ENCODE measurements around the gene UBL3.

Gene UBL3

DNA sequence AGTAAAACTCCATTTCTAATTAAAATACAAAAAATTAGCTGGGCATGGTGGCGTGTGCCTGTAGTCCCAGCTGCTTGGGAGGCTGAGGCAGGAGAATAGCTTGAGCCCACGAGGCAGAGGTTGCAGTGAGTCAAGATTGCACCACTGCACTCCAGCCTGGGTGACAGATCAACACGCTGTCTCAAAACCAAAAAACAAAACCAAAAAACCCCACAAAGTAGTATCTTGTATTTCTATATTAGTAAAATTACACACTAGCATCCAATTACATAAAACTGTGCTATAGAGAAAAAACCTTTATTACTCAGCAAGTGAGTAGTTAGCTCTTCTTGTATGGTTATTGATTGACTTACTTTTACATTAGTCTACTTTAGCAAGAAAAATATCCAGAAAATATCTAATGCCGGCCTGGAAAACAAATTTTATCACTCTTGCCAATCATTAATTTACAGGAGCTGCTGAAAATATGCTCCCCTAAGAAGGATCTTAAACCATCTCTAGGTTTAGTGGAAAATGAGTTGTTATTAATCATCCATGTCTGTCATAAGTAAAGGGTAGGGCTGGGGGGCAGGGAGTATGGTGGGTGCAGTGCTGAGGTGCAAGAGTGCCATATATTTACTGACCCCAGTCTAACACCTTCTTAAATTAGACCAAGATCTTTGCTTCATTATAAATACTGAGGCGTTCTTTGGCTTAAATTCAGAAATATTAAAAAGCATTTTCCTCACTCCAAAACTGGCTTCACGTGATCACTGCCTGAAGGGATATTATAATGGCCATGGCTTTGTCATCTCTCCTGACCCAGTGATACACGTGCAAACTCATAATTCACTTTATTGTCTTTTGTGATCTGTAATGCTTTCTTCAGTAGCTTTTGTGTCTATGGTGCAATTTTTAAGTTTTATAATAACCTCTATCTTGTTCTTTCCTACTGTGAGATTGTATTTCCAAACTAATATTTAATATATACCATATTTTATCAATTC is 44.1 kb downstream of the UBL3 start:
- no peak for FAIRE-seq
- TF ChIP-seq TAF1 (IDR thresholded peaks at IDR 0.05; ENCODE audit: borderline replicate concordance, low read depth, low read length) (no peak), POLR2A (IDR thresholded peaks at IDR 0.05; ENCODE audit: low read depth, low read length) (no peak), POLR2AphosphoS5 (IDR thresholded peaks at IDR 0.05; ENCODE audit: low read depth, low read length) (no peak)
- no peak for DNase-seq (ENCODE audit: insufficient read length)

DNA sequence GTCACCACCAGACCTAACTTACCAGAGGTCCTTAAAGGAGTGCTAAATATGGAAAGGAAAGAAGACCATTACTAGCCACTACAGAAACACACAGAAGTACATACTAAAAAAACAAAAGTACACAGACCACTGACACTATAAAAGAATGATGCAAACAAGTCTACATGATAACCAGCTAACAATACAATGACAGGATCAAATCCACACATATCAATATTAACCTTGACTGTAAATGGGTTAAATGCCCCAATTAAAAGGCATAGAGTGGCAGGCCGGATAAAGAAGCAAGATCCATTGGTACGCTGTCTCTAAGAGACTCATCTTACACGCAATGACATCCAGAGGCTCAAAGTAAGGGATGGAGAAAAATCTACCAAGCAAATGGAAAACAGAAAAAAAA is 47.2 kb downstream of the UBL3 start:
- FAIRE-seq: no peak
- DNase-seq (ENCODE audit: insufficient read length): no peak
- TF ChIP-seq POLR2A (IDR thresholded peaks at IDR 0.05; ENCODE audit: low read depth, low read length) (no peak), TAF1 (IDR thresholded peaks at IDR 0.05; ENCODE audit: borderline replicate concordance, low read depth, low read length) (no peak), POLR2AphosphoS5 (IDR thresholded peaks at IDR 0.05; ENCODE audit: low read depth, low read length) (no peak)

DNA sequence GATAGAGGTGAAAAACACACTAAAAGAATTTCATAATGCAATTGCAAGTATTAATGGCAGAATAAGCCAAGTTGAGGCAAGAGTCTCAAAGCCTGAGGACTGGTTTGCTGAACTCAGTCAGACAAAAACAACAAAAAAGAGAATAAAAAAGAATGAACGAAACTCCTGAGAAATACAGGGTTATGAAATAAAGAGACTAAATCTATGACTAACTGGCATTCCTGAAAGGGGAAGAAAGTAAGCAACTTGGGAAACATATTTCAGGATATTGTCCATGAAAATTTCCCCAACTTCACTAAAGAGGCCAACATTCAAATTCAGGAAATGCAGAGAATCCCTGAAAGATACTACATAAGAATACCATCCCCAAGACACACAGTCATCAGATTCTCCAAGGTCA is 47.8 kb downstream of the UBL3 start:
- TF ChIP-seq POLR2A (IDR thresholded peaks at IDR 0.05; ENCODE audit: low read depth, low read length): no peak
- TF ChIP-seq TAF1 (IDR thresholded peaks at IDR 0.05; ENCODE audit: borderline replicate concordance, low read depth, low read length): no peak
- no peak for TF ChIP-seq POLR2AphosphoS5 (IDR thresholded peaks at IDR 0.05; ENCODE audit: low read depth, low read length)
- no peak for FAIRE-seq
- no peak for DNase-seq (ENCODE audit: insufficient read length)

DNA sequence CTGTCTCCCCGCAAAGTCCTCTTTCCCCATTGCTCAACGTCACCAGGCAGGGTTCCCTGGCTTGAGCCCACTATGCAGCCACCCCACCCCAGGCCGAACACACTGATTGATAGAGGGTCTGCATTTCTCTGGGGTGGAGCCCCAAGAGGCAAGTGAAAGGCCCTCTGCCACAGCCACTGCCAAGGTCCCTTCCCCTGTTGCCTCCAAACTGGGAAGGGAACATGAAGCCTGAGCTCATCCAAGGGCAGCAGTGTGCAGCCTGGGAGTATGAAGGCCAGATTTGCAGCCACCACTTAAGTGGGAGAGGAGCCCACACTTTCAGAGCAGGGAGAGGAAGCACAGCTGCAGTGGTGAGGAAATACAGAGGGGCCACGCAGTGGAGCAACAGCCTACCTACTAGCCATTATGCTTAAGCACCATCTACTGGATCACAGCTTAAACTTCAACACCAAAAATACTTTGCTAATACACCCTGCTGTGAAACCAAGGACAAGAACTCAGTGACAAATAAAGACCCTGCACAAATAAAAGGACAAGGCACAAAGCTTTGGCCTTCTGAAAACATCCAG is 48.6 kb downstream of the UBL3 start:
- TF ChIP-seq POLR2AphosphoS5 (IDR thresholded peaks at IDR 0.05; ENCODE audit: low read depth, low read length) (no peak), TAF1 (IDR thresholded peaks at IDR 0.05; ENCODE audit: borderline replicate concordance, low read depth, low read length) (no peak), POLR2A (IDR thresholded peaks at IDR 0.05; ENCODE audit: low read depth, low read length) (no peak)
- DNase-seq (ENCODE audit: insufficient read length): no peak
- no peak for FAIRE-seq

DNA sequence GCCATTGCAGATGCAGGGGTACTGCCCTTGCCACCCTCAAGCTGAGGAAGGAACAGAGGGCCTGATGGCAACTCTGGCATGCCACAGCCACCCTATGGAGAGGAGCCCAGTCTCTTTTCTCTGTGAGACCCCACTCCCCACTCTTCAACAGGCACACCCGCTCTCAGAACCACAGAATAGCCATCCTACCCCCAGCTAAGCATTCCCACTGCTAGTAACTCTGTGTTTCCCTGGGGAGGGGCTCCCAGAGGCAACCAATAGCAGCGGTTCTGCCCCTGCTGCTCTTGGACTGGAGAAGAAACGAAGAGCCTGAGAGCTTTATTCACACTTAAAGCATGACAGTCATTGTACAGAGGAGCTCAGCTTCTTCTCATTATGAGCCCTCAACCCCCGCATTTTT is 49.3 kb downstream of the UBL3 start:
- DNase-seq (ENCODE audit: insufficient read length): no peak
- no peak for FAIRE-seq
- no peak for TF ChIP-seq TAF1 (IDR thresholded peaks at IDR 0.05; ENCODE audit: borderline replicate concordance, low read depth, low read length)
- TF ChIP-seq POLR2A (IDR thresholded peaks at IDR 0.05; ENCODE audit: low read depth, low read length): no peak
- TF ChIP-seq POLR2AphosphoS5 (IDR thresholded peaks at IDR 0.05; ENCODE audit: low read depth, low read length): no peak

DNA sequence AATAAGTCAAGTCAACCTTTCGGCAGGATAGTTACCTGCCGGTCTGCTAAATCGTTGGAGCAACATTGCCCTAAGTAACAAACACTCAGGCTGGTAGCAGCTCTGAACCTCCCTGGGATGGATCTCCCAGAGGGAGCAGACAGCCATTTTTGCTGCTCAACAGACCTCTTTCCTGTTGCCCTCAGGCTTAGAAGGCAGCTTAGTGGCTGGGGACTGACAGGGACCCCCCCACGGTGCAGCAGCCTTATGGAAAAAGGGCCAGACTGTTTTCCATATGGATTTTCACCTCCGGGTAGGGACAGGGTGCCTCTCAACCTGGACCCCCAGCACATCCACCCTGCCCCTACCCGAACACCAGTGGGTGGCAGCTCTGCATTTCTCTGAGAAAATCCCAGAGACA is 49.7 kb downstream of the UBL3 start:
- DNase-seq (ENCODE audit: insufficient read length) (no peak), FAIRE-seq (no peak)
- TF ChIP-seq TAF1 (IDR thresholded peaks at IDR 0.05; ENCODE audit: borderline replicate concordance, low read depth, low read length): no peak
- no peak for TF ChIP-seq POLR2A (IDR thresholded peaks at IDR 0.05; ENCODE audit: low read depth, low read length)
- no peak for TF ChIP-seq POLR2AphosphoS5 (IDR thresholded peaks at IDR 0.05; ENCODE audit: low read depth, low read length)

DNA sequence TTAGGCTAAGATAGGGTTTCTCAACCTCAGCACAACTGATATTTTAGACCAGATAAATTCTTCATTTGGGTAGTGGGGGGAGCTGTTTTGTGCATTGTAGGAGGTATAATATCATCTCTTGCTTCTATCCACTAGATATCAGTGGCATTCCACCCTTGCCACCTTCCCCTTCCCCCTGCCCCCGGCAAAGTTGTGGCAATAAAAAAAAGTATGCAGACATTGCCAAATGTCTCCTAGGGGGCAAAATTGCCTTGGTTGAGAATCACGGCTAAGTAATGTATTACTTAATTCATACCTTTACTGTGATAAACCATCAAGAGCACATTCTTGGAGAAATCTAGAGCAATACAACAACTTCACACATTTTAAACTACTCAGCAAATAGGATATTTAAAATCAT is 51.4 kb downstream of the UBL3 start:
- DNase-seq (ENCODE audit: insufficient read length) (no peak), FAIRE-seq (no peak)
- TF ChIP-seq POLR2A (IDR thresholded peaks at IDR 0.05; ENCODE audit: low read depth, low read length) (no peak), POLR2AphosphoS5 (IDR thresholded peaks at IDR 0.05; ENCODE audit: low read depth, low read length) (no peak), TAF1 (IDR thresholded peaks at IDR 0.05; ENCODE audit: borderline replicate concordance, low read depth, low read length) (no peak)

DNA sequence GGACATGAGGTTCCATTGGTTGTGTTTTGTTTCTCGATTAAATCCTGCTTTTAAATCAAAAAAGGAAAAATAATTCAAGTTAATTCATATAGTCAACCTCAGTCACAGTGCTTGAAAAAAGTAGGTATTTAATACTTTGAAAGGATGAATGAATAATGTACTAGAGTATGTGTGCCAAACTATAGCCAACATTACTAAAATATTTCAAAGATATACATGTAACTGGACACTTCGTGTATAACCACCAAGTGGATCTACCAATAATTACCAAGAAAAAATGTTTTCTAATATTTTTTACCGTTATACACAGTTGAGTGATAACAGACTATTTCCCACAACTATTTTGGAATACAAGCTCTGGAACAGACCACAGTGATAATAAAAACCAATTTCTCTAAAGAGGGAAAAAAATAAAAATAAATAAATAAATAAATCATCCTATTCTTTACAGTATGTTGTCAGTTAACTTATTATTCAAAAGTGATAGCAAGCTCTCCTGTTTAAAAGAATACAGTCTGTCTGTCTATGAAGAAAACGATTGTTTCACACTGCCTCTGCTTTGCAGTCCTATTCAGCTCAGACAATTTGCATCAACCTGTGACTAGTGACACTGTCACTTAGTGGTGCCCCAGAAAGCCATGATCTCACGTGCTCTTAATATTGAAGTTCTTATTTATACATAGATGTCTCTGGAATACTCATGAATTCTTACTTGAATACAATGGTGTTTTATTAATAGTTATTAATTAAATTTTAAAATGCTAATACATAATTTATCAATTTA is 58.2 kb downstream of the UBL3 start:
- FAIRE-seq: no peak
- no peak for TF ChIP-seq TAF1 (IDR thresholded peaks at IDR 0.05; ENCODE audit: borderline replicate concordance, low read depth, low read length)
- no peak for TF ChIP-seq POLR2AphosphoS5 (IDR thresholded peaks at IDR 0.05; ENCODE audit: low read depth, low read length)
- TF ChIP-seq POLR2A (IDR thresholded peaks at IDR 0.05; ENCODE audit: low read depth, low read length): no peak
- no peak for DNase-seq (ENCODE audit: insufficient read length)

DNA sequence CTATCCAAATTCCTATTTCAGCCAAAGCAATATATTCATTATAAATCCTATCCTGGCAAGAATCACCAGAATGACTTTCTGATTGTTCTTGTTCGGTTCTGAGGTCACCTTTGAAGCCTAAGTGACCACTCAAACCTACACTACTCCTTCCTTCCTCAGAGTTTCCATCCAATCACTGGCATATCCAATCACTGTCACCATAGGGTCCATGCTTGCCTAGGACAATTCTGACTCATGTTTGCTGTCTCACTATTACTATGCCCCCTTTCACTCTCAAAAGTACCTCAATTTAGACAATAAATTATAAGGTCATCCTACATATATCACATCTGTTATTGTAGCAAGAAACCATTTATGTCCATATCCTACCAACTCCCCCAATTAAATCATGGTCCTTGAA is 58.9 kb downstream of the UBL3 start:
- FAIRE-seq (peak; percentile 33), DNase-seq (ENCODE audit: insufficient read length) (no peak)
- TF ChIP-seq POLR2A (IDR thresholded peaks at IDR 0.05; ENCODE audit: low read depth, low read length): no peak
- no peak for TF ChIP-seq TAF1 (IDR thresholded peaks at IDR 0.05; ENCODE audit: borderline replicate concordance, low read depth, low read length)
- no peak for TF ChIP-seq POLR2AphosphoS5 (IDR thresholded peaks at IDR 0.05; ENCODE audit: low read depth, low read length)

DNA sequence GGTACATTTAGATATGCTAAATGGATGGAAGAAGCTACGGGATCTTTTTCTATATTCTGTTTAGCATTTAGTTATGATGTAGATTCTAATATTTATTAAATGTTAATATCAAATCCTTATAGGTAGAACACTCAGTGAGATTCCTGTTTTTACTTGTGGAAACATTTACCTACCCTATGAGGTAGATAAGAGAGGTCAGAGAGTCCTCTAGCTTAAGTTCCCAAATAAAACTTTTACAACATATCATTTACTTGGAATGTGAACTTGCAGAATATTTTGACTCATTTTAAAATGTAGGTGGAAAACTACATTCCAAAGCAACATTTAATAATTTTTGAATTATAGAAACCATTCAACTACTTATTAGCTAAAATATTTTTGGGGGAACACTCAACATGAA is 63.7 kb downstream of the UBL3 start:
- FAIRE-seq: no peak

DNA sequence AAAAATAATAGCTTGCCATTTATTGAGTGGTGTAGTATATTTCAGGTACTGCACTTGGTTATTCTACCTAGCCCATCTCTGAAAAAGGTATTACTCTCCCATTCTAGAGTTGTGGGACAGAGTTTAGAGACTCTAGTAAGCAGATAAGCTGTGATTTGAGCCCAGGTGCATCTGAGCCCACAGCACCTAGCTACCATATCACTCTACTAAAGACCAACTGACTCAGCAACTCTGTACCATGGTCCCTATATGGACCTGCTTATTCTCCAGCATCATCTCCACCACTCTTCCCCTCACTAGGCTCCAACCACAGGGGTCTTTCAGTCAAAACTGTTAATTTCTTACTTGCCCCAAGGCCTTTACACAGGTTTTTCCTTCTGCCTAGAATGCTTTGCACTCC is 64.4 kb downstream of the UBL3 start:
- no peak for FAIRE-seq
- DNase-seq (ENCODE audit: insufficient read length): no peak
- no peak for TF ChIP-seq TAF1 (IDR thresholded peaks at IDR 0.05; ENCODE audit: borderline replicate concordance, low read depth, low read length)
- no peak for TF ChIP-seq POLR2AphosphoS5 (IDR thresholded peaks at IDR 0.05; ENCODE audit: low read depth, low read length)
- TF ChIP-seq POLR2A (IDR thresholded peaks at IDR 0.05; ENCODE audit: low read depth, low read length): no peak

More for the DNA sequence above, 63.7 kb downstream of the UBL3 start:
- no peak for DNase-seq (ENCODE audit: insufficient read length)
- TF ChIP-seq POLR2AphosphoS5 (IDR thresholded peaks at IDR 0.05; ENCODE audit: low read depth, low read length): no peak
- TF ChIP-seq POLR2A (IDR thresholded peaks at IDR 0.05; ENCODE audit: low read depth, low read length): no peak
- TF ChIP-seq TAF1 (IDR thresholded peaks at IDR 0.05; ENCODE audit: borderline replicate concordance, low read depth, low read length): no peak
